Endothelial cell of umbilical vein (primary cell): ENCODE measurements around the gene ZFPM1. TPM values are rescaled to one million over a fixed set of nuclear protein-coding genes. Genes with fewer than 3 reads are reported as not detected.

Experiments
- BruUV-seq: library from RNA; stranded (reverse); fragments of 400-500 nt; replicated peaks from 2 replicates; lab custom pipeline; 2021; lab: Mats Ljungman, UMichigan
- CTCF ChIA-PET: fragments of 300-600, 350-600 bp; sonication (Branson Sonifier 250); formaldehyde crosslinking; loops from one replicate; lab custom pipeline; 2021; ENCODE audit warnings: antibody characterized with exemption, inconsistent platforms; lab: Charles Lee
- POLR2A ChIA-PET: fragments of 300-600, 350-600 bp; sonication (Branson Sonifier 250); formaldehyde crosslinking; loops from one replicate; lab custom pipeline; 2021; ENCODE audit warnings: antibody characterized with exemption, inconsistent platforms; lab: Charles Lee
- DNase-seq: peaks from one replicate; pipeline ENCODE4 v3.0.0-alpha.2; 2011; ENCODE audit warnings: low read depth, low spot score
- FAIRE-seq: peaks from 2 replicates; lab custom pipeline; 2011; peaks lifted over from hg19 to GRCh38; lab: Jason Lieb, UNC
- H2AFZ ChIP-seq: 2 replicates; pipeline ENCODE4 v1.6.0; 2012; ENCODE audit warnings: low read depth, low read length, control low read depth, inconsistent platforms
- H3K27ac ChIP-seq: 2 replicates; pipeline ENCODE4 v1.5.1; 2011; ENCODE audit warnings: low read depth, mild to moderate bottlenecking, control low read depth, low read length, moderate library complexity; ENCODE audit not compliant: insufficient read depth
- H3K27me3 ChIP-seq, 2 experiments: 2 replicates each; pipeline versions ENCODE4 v1.6.0 to v1.6.1; 2011; ENCODE audit warnings: low read length in 2 of 2, mixed read lengths in 1 of 2; ENCODE audit not compliant: control insufficient read depth in 2 of 2, insufficient read depth in 2 of 2
- H3K36me3 ChIP-seq, 2 experiments: 2 replicates in 1 of 2; 3 replicates in 1 of 2; pipeline ENCODE4 v1.5.1; 2011; ENCODE audit warnings: low read length in 2 of 2, mild to moderate bottlenecking in 1 of 2, moderate library complexity in 1 of 2; ENCODE audit not compliant: control insufficient read depth in 2 of 2, insufficient read depth in 2 of 2; ENCODE audit errors: extremely low read depth in 1 of 2
- H3K4me1 ChIP-seq: 3 replicates; pipeline ENCODE4 v1.5.1; 2011; ENCODE audit warnings: mild to moderate bottlenecking, low read length; ENCODE audit not compliant: control insufficient read depth, insufficient read depth; ENCODE audit errors: extremely low read depth
- H3K4me2 ChIP-seq: 2 replicates; pipeline ENCODE4 v1.6.1; 2011; ENCODE audit warnings: low read length, control low read depth, mixed read lengths; ENCODE audit not compliant: insufficient read depth
- H3K4me3 ChIP-seq, 3 experiments: fragments of 200-600 bp in 1 of 3; sonication (generic), shearing (Covaris generic) in 1 of 3; replicated peaks in 1 of 3; 2 replicates each; pipeline ENCODE4 v1.5.1; 2011 to 2016; ENCODE audit warnings: control low read depth in 3 of 3, low read length in 3 of 3, mild to moderate bottlenecking in 2 of 3, inconsistent platforms in 1 of 3, low read depth in 1 of 3, moderate library complexity in 1 of 3; ENCODE audit not compliant: insufficient read depth in 1 of 3
- H3K79me2 ChIP-seq: 2 replicates; pipeline ENCODE4 v1.6.0; 2012; ENCODE audit warnings: low read length, inconsistent platforms; ENCODE audit not compliant: control insufficient read depth, insufficient read depth
- H3K9ac ChIP-seq: replicated peaks from 2 replicates; pipeline ENCODE3; 2011; ENCODE audit warnings: low read length, control low read depth; ENCODE audit not compliant: insufficient read depth; ENCODE audit errors: extremely low read depth
- H3K9me1 ChIP-seq: replicated peaks from 3 replicates; pipeline ENCODE4 v1.6.0; 2011; ENCODE audit warnings: mild to moderate bottlenecking, low read length; ENCODE audit not compliant: control insufficient read depth, insufficient read depth; ENCODE audit errors: extremely low read depth
- H3K9me3 ChIP-seq: replicated peaks from 2 replicates; pipeline ENCODE4 v1.5.1; 2012; ENCODE audit warnings: low read length, inconsistent platforms; ENCODE audit not compliant: control insufficient read depth, insufficient read depth
- H4K20me1 ChIP-seq: replicated peaks from 2 replicates; pipeline ENCODE3; 2011; ENCODE audit warnings: mild to moderate bottlenecking, low read length; ENCODE audit not compliant: control insufficient read depth, insufficient read depth; ENCODE audit errors: extremely low read depth
- EZH2 ChIP-seq: IDR thresholded peaks from 2 replicates; pipeline ENCODE4 v1.6.1; 2012; ENCODE audit warnings: borderline replicate concordance, low read depth, mild to moderate bottlenecking, moderate library complexity, low read length, inconsistent platforms; ENCODE audit not compliant: severe bottlenecking
- FOS ChIP-seq: IDR thresholded peaks from 2 replicates; pipeline ENCODE4 v1.6.1; 2011; ENCODE audit warnings: mild to moderate bottlenecking, low read length, moderate library complexity, borderline replicate concordance; ENCODE audit not compliant: insufficient read depth
- GATA2 ChIP-seq: IDR thresholded peaks from 2 replicates; pipeline ENCODE4 v1.7.0; 2011; ENCODE audit warnings: low read depth, mild to moderate bottlenecking, moderate library complexity, mixed read lengths, low read length; ENCODE audit not compliant: insufficient read length, insufficient read depth
- JUN ChIP-seq: IDR thresholded peaks from 2 replicates; pipeline ENCODE4 v1.6.1; 2011; ENCODE audit warnings: borderline replicate concordance, low read depth; ENCODE audit not compliant: insufficient read length, insufficient read depth
- MYC ChIP-seq: IDR thresholded peaks from one replicate; pipeline ENCODE4 v1.6.1; 2011; ENCODE audit warnings: mild to moderate bottlenecking, low read depth, low read length
- POLR2A ChIP-seq: IDR thresholded peaks from 2 replicates; pipeline ENCODE4 v1.6.1; 2012; ENCODE audit warnings: low read depth, mild to moderate bottlenecking, control low read depth, low read length
- POLR2AphosphoS5 ChIP-seq: IDR thresholded peaks from 2 replicates; pipeline ENCODE4 v1.6.1; 2012; ENCODE audit warnings: low read depth, mild to moderate bottlenecking, control low read depth, low read length, moderate library complexity; ENCODE audit not compliant: insufficient read depth
- dilution Hi-C: fragments of 300-500 bp; cut with MboI; formaldehyde crosslinking; loops from one replicate; pipeline ENCODE4 v1.15.0; 2019; ENCODE audit warnings: low sequenced_read_pairs; ENCODE audit not compliant: extremely low pct_ligation_motif_present
- intact Hi-C: fragments of 100-400 bp; cut with micrococcal nuclease; formaldehyde crosslinking; loops from one replicate; pipeline ENCODE4 v1.10.0; 2022
- microRNA-seq: library from miRNA; unstranded; fragments of <30 nt; microRNA quantifications from one replicate; pipeline ENCODE4 v1.2.0, GENCODE V29; 2021; ENCODE audit warnings: borderline number of aligned reads, borderline replicate concordance
- polyA plus RNA-seq, 4 experiments: library from polyadenylated mRNA; depleted of rRNA in 3 of 4; stranded (reverse) in 3 of 4; unstranded in 1 of 4; fragments of >200 nt; gene quantifications; 2 replicates each; pipeline versions ENCODE4 v1.2.1 to v1.2.3, GENCODE V29; 2011 to 2012; ENCODE audit warnings: missing spikeins in 1 of 4
- small RNA-seq: library from RNA; depleted of rRNA; stranded (forward); fragments of <200 nt; gene quantifications from one replicate; pipeline ENCODE3, GENCODE V24; 2012; ENCODE audit warnings: low replicate concordance, low read depth; ENCODE audit not compliant: insufficient read depth, insufficient read length
- total RNA-seq: library from RNA; stranded (reverse); gene quantifications from 2 replicates; pipeline ENCODE4 v1.2.3, GENCODE V29; 2021
- TF ChIP-seq, protein P1 (sequence below): IDR thresholded peaks from 2 replicates; pipeline ENCODE4 v1.6.1; 2011; ENCODE audit not compliant: insufficient read depth, insufficient read length
- TF ChIP-seq, protein P2 (sequence below), 2 donors: IDR thresholded peaks; 1 replicate in 1 of 2; 2 replicates in 1 of 2; pipeline ENCODE4 v1.5.1; 2011; ENCODE audit warnings: low read length in 2 of 2, mild to moderate bottlenecking in 2 of 2, moderate library complexity in 2 of 2, control low read depth in 1 of 2, inconsistent platforms in 1 of 2, low read depth in 1 of 2; ENCODE audit not compliant: insufficient read depth in 1 of 2; ENCODE audit errors: extremely low read depth in 1 of 2

ZFPM1 gene
- total and polyA plus RNA-seq, 2 donors (not counting 3 experiments of a cell fraction or from before 2014, with no cell fraction given): 0.37 to 7.5 TPM

- intact Hi-C loops: no loop called here
- no peak overlapping the region for H2AFZ ChIP-seq
- ChIA-PET POLR2A (no interaction called here), CTCF (no interaction called here)
- no peak overlapping the region for H3K4me2 ChIP-seq
- no peak for TF ChIP-seq GATA2
- TF ChIP-seq POLR2AphosphoS5: no peak
- TF ChIP-seq MYC: no peak
- no peak for TF ChIP-seq FOS
- no peak for TF ChIP-seq JUN
- no peak for TF ChIP-seq POLR2A
- TF ChIP-seq, protein P1, sequence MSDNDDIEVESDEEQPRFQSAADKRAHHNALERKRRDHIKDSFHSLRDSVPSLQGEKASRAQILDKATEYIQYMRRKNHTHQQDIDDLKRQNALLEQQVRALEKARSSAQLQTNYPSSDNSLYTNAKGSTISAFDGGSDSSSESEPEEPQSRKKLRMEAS: no peak
- TF ChIP-seq EZH2: no peak
- TF ChIP-seq, protein P2, sequence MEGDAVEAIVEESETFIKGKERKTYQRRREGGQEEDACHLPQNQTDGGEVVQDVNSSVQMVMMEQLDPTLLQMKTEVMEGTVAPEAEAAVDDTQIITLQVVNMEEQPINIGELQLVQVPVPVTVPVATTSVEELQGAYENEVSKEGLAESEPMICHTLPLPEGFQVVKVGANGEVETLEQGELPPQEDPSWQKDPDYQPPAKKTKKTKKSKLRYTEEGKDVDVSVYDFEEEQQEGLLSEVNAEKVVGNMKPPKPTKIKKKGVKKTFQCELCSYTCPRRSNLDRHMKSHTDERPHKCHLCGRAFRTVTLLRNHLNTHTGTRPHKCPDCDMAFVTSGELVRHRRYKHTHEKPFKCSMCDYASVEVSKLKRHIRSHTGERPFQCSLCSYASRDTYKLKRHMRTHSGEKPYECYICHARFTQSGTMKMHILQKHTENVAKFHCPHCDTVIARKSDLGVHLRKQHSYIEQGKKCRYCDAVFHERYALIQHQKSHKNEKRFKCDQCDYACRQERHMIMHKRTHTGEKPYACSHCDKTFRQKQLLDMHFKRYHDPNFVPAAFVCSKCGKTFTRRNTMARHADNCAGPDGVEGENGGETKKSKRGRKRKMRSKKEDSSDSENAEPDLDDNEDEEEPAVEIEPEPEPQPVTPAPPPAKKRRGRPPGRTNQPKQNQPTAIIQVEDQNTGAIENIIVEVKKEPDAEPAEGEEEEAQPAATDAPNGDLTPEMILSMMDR (IDR thresholded peaks at IDR 0.05; ENCODE audit: extremely low read depth in 1 of 2, insufficient read depth in 1 of 2, low read depth in 1 of 2, low read length in 2 of 2): no peak
- no peak for FAIRE-seq
- H3K36me3 ChIP-seq: peaks cover 3 to 33% of the 10 kb centered on the region in 2 experiments
- H3K79me2 ChIP-seq: peaks cover 34% of the 10 kb centered on the region
- no peak overlapping the region for H3K27ac ChIP-seq
- H3K9ac ChIP-seq: no peak overlapping the region
- no peaks in the 10 kb centered on the region for H3K27me3 ChIP-seq
- BruUV-seq: no TSS peak
- no peaks in the 10 kb centered on the region for H3K9me3 ChIP-seq
- H3K4me3 ChIP-seq: no peak overlapping the region
- H3K9me1 ChIP-seq: no peaks in the 10 kb centered on the region
- no peaks in the 10 kb centered on the region for H3K4me1 ChIP-seq
- dilution Hi-C loops: no loop called here
- no peak for DNase-seq
- H4K20me1 ChIP-seq: no peaks in the 10 kb centered on the region
These were observed 133.0 kb downstream of the ZFPM1 start for GRCh38 chr16:88585927-88586581.

Small RNAs within 50 kb of the gene (microRNA-seq; reads per million reads assigned to microRNA genes)
- gene MIR5189: not detected

Small RNAs within 50 kb of the gene (small RNA-seq; reads per million reads assigned to genes)
- not detected for gene MIR5189

Other genes starting within 250 kb of the ZFPM1 start
- 5.7 and 6.3 TPM in 2 replicates for gene ZNF469, start 70.3 kb upstream of the ZFPM1 start, total RNA-seq
- gene ZNF469, start 70.3 kb upstream of the ZFPM1 start, polyA plus RNA-seq: 0.90 and 1.1 TPM in 2 replicates
- 52.8 and 59.6 TPM in 2 replicates for gene ZC3H18, start 117.1 kb downstream of the ZFPM1 start, total RNA-seq
- gene ZC3H18, start 117.1 kb downstream of the ZFPM1 start, polyA plus RNA-seq: 12.1 and 12.7 TPM in 2 replicates
- not detected in 2 replicates for gene IL17C, start 185.3 kb downstream of the ZFPM1 start, total RNA-seq
- gene IL17C, start 185.3 kb downstream of the ZFPM1 start, polyA plus RNA-seq: 0.14 and 0.17 TPM in 2 replicates
- 37.0 and 45.8 TPM in 2 replicates for gene CYBA, start 197.8 kb downstream of the ZFPM1 start, total RNA-seq
- gene CYBA, start 197.8 kb downstream of the ZFPM1 start, polyA plus RNA-seq: 77.3 and 100 TPM in 2 replicates
- 117 and 142 TPM in 2 replicates for gene MVD, start 209.8 kb downstream of the ZFPM1 start, total RNA-seq
- gene MVD, start 209.8 kb downstream of the ZFPM1 start, polyA plus RNA-seq: 60.3 and 64.4 TPM in 2 replicates
- gene SNAI3, start 233.2 kb downstream of the ZFPM1 start, total RNA-seq: 0.18 and 0.31 TPM in 2 replicates
- 0.30 and 0.38 TPM in 2 replicates for gene SNAI3, start 233.2 kb downstream of the ZFPM1 start, polyA plus RNA-seq